Measurements from ENCODE around the gene GALT. TPM values are rescaled to one million over a fixed set of nuclear protein-coding genes. Genes with fewer than 3 reads are reported as not detected.

The GALT gene
- total RNA-seq, 6 donors from 2014 or later = 33.4 to 141 (median 44.3) TPM

DNA sequence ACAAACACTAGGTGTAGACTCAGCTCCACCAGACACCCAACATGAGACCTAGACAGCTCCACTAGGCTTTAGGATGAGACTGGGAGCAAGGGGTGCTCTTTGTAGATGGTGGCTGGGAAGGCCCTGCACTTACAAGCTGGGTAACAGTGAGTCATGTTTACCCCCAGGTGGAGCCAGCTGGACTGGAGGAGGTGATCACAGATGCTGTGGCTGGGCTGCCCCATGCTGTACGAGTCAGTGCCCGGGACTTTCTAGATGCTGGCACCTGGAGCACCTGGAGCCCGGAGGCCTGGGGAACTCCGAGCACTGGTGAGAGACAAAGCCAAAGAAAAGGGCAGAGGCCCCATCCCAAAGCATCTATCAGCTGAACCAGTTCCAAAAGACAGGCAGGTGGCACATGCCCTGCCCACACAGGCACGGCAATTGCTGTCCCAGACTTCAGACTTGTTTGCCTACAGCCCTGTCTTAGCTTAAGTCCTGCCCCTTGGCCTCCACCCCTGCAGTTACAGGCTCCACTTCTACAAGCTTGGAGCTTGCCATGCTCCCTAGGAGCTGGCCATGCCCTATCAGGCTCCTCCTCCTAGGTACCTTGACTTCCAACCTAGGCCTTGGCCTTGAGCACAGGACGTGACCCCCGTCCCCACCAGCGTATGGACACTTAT lies 13.2 kb downstream of the GALT start:
- peaks cover 9 to 10% (median 10%) of the 10 kb centered on the region in 4 donors for H3K4me1 ChIP-seq
- no peaks in the 10 kb centered on the region for H3K27me3 ChIP-seq
- DNase-seq = peak in 1 of 2 donors; percentile 24
- TF ChIP-seq POLR2A (IDR thresholded peaks at IDR 0.05) (no peak), CTCF (IDR thresholded peaks at IDR 0.05) (no peak), POLR2AphosphoS5 (IDR thresholded peaks at IDR 0.05) (no peak), EP300 (IDR thresholded peaks at IDR 0.05) (no peak)
- WGBS, 2 donors = 38 to 91% methylated on average over 1 to 8 of the region's 8 CpGs
- H3K36me3 ChIP-seq = peaks cover 0 to 10% (median 3%) of the 10 kb centered on the region in 4 donors
- ATAC-seq (ENCODE audit: low FRiP score in 2 of 2) = no peak
- H3K27ac ChIP-seq = no peak overlapping the region
- H3K4me3 ChIP-seq = no peak overlapping the region
- no peaks in the 10 kb centered on the region for H3K9me3 ChIP-seq

GRCh38 chr9:34662526-34663302 lies 16.2 kb downstream of the GALT start, which contains the start of gene CCL27:
Gene CCL27, minus strand, starts transcription at chr9:34662657. Its CDS starts 24 bp downstream, at chr9:34662633.
- no peak for ATAC-seq (ENCODE audit: low FRiP score in 2 of 2)
- no peak for TF ChIP-seq POLR2AphosphoS5 (IDR thresholded peaks at IDR 0.05)
- no peak for TF ChIP-seq CTCF (IDR thresholded peaks at IDR 0.05)
- no peak for TF ChIP-seq POLR2A (IDR thresholded peaks at IDR 0.05)
- TF ChIP-seq EP300 (IDR thresholded peaks at IDR 0.05) = no peak

GRCh38 chr9:34663303-34663605 lies 16.8 kb downstream of the GALT start:
- ATAC-seq (ENCODE audit: low FRiP score in 2 of 2) = no peak

More at GRCh38 chr9:34662526-34663302, 16.2 kb downstream of the GALT start, which contains the start of gene CCL27:
- WGBS, 2 donors = 94 to 96% methylated on average over 4 of the region's 4 CpGs
- Histone ChIP-seq H3K9me3 (no peaks in the 10 kb centered on the region), H3K27ac (no peak within 1 kb of the TSS), H3K4me3 (no peak within 1 kb of the TSS), H3K4me1 (peaks cover 8 to 24% (median 17%) of the 10 kb centered on the region in 4 donors), H3K36me3 (peaks cover 0 to 10% (median 3%) of the 10 kb centered on the region in 4 donors), H3K27me3 (no peaks in the 10 kb centered on the region)
- no peak for DNase-seq

DNA sequence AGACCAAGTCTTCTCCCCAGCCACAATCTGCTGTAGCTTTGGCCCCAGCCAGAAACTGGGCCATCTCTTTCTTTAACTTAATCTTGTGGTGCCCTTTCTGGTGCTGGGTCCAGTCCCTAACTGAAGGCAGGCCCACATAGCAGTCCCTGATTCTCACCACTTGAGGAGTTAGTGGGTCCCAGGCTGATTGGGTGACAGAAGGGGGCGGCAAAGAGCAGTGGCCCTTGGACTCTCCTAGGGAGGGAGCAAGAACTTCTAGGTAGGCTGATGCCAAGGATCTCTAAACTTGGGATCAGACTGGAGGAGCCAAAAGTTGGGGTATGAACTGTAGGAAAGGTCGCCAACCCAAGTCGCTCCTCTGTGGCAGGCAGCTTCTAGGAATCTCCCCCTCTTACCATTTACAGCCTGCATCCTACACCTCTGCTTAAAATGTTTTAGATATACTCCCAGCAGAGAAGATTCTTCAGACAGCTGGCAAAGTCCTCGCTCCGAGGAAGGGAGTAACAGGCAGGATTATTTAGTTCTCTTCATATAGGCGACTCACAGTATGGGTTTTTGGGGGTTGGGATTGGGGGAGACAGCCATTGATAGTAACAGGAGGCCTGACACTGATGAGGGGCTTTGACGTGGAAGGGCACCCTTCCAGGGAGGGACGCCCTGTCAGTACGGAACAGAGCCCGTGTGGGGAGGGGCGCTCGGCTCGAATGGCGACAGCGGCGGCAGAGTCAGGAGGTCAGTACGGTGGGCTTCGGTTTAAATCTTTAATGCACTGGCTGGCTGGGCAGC lies 18.0 kb downstream of the GALT start:
- H3K27ac ChIP-seq = peak overlapping the region; percentile 97 to 100 (median 98)
- peak overlapping the region; percentile 67 to 82 (median 78) for H3K4me3 ChIP-seq
- ATAC-seq (ENCODE audit: low FRiP score in 2 of 2) (peak; percentile 20 to 65), DNase-seq (peak in 1 of 2 donors; percentile 83)
- WGBS, 2 donors = 18 to 23% methylated on average over 11 to 18 of the region's 18 CpGs
- no peaks in the 10 kb centered on the region for H3K27me3 ChIP-seq
- TF ChIP-seq POLR2AphosphoS5 (IDR thresholded peaks at IDR 0.05) (no peak), CTCF (IDR thresholded peaks at IDR 0.05) (peak; percentile 61 to 82 (median 70)), POLR2A (IDR thresholded peaks at IDR 0.05) (no peak), EP300 (IDR thresholded peaks at IDR 0.05) (no peak)
- peaks cover 0 to 14% (median 3%) of the 10 kb centered on the region in 4 donors for H3K36me3 ChIP-seq
- peaks cover 0 to under 1% (median 0%) of the 10 kb centered on the region in 4 donors for H3K9me3 ChIP-seq
- peaks cover 8 to 24% (median 17%) of the 10 kb centered on the region in 4 donors for H3K4me1 ChIP-seq

More at GRCh38 chr9:34663303-34663605, 16.8 kb downstream of the GALT start:
- Histone ChIP-seq H3K4me1 (peaks cover 8 to 24% (median 17%) of the 10 kb centered on the region in 4 donors), H3K27ac (no peak overlapping the region), H3K36me3 (peaks cover 0 to 10% (median 3%) of the 10 kb centered on the region in 4 donors), H3K27me3 (no peaks in the 10 kb centered on the region), H3K4me3 (no peak overlapping the region), H3K9me3 (no peaks in the 10 kb centered on the region)
- TF ChIP-seq POLR2A (IDR thresholded peaks at IDR 0.05) (no peak), POLR2AphosphoS5 (IDR thresholded peaks at IDR 0.05) (no peak), EP300 (IDR thresholded peaks at IDR 0.05) (no peak), CTCF (IDR thresholded peaks at IDR 0.05) (no peak)
- no peak for DNase-seq

Data from upper lobe of left lung (tissue), 6 donors.